HepG2 (cell line): Measurements from ENCODE around the gene KLF6. TPM values are rescaled to one million over a fixed set of nuclear protein-coding genes. Genes with fewer than 3 reads are reported as not detected.

Experiments
- ATF7-NPFF ChIP-seq: sonication (generic); formaldehyde crosslinking; IDR thresholded peaks from 2 replicates; pipeline ENCODE4 v1.8.1; 2023; ENCODE audit warnings: mild to moderate bottlenecking, low read depth, missing genetic modification reagents, moderate library complexity
- DNMT3B ChIP-seq: conservative IDR thresholded peaks from 2 replicates; pipeline ENCODE4 v1.6.1; 2016; ENCODE audit warnings: missing biosample characterization, control low read depth
- FIP1L1 ChIP-seq: fragments of 200-400 bp; formaldehyde crosslinking; IDR thresholded peaks from 2 replicates; pipeline ENCODE4 v1.6.1; 2018; ENCODE audit warnings: low read depth, mild to moderate bottlenecking, low read length, moderate library complexity, borderline replicate concordance; ENCODE audit not compliant: insufficient read depth
- KAT2B ChIP-seq: fragments of 150-350 bp; IDR thresholded peaks from 2 replicates; pipeline ENCODE4 v1.6.1; 2014; ENCODE audit warnings: low read depth, low read length, borderline replicate concordance
- KLF15 ChIP-seq: sonication (generic); formaldehyde crosslinking; IDR thresholded peaks from 2 replicates; pipeline ENCODE4 v1.8.1; 2023; ENCODE audit warnings: borderline replicate concordance, mild to moderate bottlenecking, inconsistent platforms, missing genetic modification reagents, mixed read lengths
- MIER2 ChIP-seq: IDR thresholded peaks from 2 replicates; pipeline ENCODE4 v1.6.1; 2016; ENCODE audit warnings: missing biosample characterization, missing genetic modification reagents
- PBX2 ChIP-seq: IDR thresholded peaks from 2 replicates; pipeline ENCODE4 v1.6.1; 2016; ENCODE audit warnings: control low read depth
- SCMH1 ChIP-seq: sonication (generic); formaldehyde crosslinking; IDR thresholded peaks from 2 replicates; pipeline ENCODE4 v1.9.0; 2021; ENCODE audit warnings: missing genetic modification reagents, mild to moderate bottlenecking, borderline replicate concordance
- SP4 ChIP-seq: sonication (generic); formaldehyde crosslinking; IDR thresholded peaks from 2 replicates; pipeline ENCODE4 v1.8.1; 2023; ENCODE audit warnings: mild to moderate bottlenecking, missing genetic modification reagents
- SP5 ChIP-seq: IDR thresholded peaks from 2 replicates; pipeline ENCODE4 v1.6.1; 2016; ENCODE audit warnings: low read depth, borderline replicate concordance
- TOE1 ChIP-seq: sonication (generic); formaldehyde crosslinking; IDR thresholded peaks from 2 replicates; pipeline ENCODE4 v1.4.0; 2020; ENCODE audit warnings: mild to moderate bottlenecking, missing genetic modification reagents
- U2AF2 ChIP-seq: fragments of 200-400 bp; formaldehyde crosslinking; IDR thresholded peaks from 2 replicates; pipeline ENCODE4 v1.6.1; 2017; ENCODE audit warnings: low read depth, mild to moderate bottlenecking, low read length
- ZFP90 ChIP-seq: sonication (generic); formaldehyde crosslinking; IDR thresholded peaks from 2 replicates; pipeline ENCODE4 v1.8.0; 2022; ENCODE audit warnings: missing genetic modification reagents, mild to moderate bottlenecking, inconsistent platforms, borderline replicate concordance
- ZNF12 ChIP-seq: sonication (generic); formaldehyde crosslinking; IDR thresholded peaks from 2 replicates; pipeline ENCODE4 v1.5.0; 2020; ENCODE audit warnings: missing genetic modification reagents
- ZNF317 ChIP-seq: sonication (generic); formaldehyde crosslinking; IDR thresholded peaks from 2 replicates; pipeline ENCODE4 v1.5.0; 2020; ENCODE audit warnings: mild to moderate bottlenecking, missing genetic modification reagents
- ZNF318 ChIP-seq: sonication (generic); formaldehyde crosslinking; IDR thresholded peaks from 2 replicates; pipeline ENCODE4 v1.4.0; 2020; ENCODE audit warnings: mild to moderate bottlenecking, missing genetic modification reagents
- ZNF350 ChIP-seq: sonication (generic); formaldehyde crosslinking; IDR thresholded peaks from 2 replicates; pipeline ENCODE4 v1.4.0; 2020; ENCODE audit warnings: mild to moderate bottlenecking, low read depth, missing genetic modification reagents, borderline replicate concordance
- ZNF546 ChIP-seq: sonication (generic); formaldehyde crosslinking; conservative IDR thresholded peaks from 2 replicates; pipeline ENCODE4 v1.8.1; 2023; ENCODE audit warnings: mild to moderate bottlenecking, missing genetic modification reagents
- ZNF644 ChIP-seq: IDR thresholded peaks from 2 replicates; pipeline ENCODE4 v1.6.1; 2016; ENCODE audit warnings: low read depth
- ZNF691 ChIP-seq: sonication (generic); formaldehyde crosslinking; IDR thresholded peaks from 2 replicates; pipeline ENCODE4 v1.4.0; 2020; ENCODE audit warnings: missing genetic modification reagents, low read depth, mild to moderate bottlenecking, borderline replicate concordance
- polyA plus RNA-seq, 8 experiments: library from polyadenylated mRNA; depleted of rRNA in 3 of 8; stranded (reverse) in 7 of 8; unstranded in 1 of 8; fragments of >200 nt; fragmentation: Illumina TruSeq in 4 of 8; extraction: Trizol in 4 of 8; gene quantifications; 2 replicates each; pipeline versions ENCODE4 v1.2.1 to v1.2.3, GENCODE V29; 2011 to 2016; ENCODE audit warnings: low read depth in 4 of 8, missing spikeins in 1 of 8, mixed read lengths in 1 of 8; ENCODE audit not compliant: insufficient read depth in 1 of 8
- total RNA-seq, 5 experiments: library from RNA; depleted of rRNA; stranded (reverse); fragments of >200 nt; fragmentation: Illumina TruSeq; extraction: Trizol; gene quantifications; 2 replicates each; pipeline ENCODE4 v1.2.3, GENCODE V29; 2016; ENCODE audit warnings: low read depth in 1 of 5
- TF ChIP-seq, protein P1 (sequence below): sonication (generic); formaldehyde crosslinking; conservative IDR thresholded peaks from 2 replicates; pipeline ENCODE4 v1.4.0; 2020; ENCODE audit warnings: missing genetic modification reagents

KLF6 gene
- total and polyA plus RNA-seq, 2 of the 13 experiments (the other 11 are each of a cell fraction or from before 2014, with no cell fraction given): 27.0 to 71.9 TPM

- no peak for TF ChIP-seq TOE1 (CRISPR knock-in tag)
- TF ChIP-seq, protein P1, sequence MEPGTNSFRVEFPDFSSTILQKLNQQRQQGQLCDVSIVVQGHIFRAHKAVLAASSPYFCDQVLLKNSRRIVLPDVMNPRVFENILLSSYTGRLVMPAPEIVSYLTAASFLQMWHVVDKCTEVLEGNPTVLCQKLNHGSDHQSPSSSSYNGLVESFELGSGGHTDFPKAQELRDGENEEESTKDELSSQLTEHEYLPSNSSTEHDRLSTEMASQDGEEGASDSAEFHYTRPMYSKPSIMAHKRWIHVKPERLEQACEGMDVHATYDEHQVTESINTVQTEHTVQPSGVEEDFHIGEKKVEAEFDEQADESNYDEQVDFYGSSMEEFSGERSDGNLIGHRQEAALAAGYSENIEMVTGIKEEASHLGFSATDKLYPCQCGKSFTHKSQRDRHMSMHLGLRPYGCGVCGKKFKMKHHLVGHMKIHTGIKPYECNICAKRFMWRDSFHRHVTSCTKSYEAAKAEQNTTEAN (CRISPR knock-in tag): no peak
- no peak for TF ChIP-seq PBX2 (CRISPR knock-in tag)
- no peak for TF ChIP-seq KLF15 (CRISPR knock-in tag)
- TF ChIP-seq FIP1L1: no peak
- no peak for TF ChIP-seq SP5 (CRISPR knock-in tag)
- TF ChIP-seq KAT2B: no peak
- no peak for TF ChIP-seq ZNF644 (CRISPR knock-in tag)
- no peak for TF ChIP-seq DNMT3B
- no peak for TF ChIP-seq SP4 (CRISPR knock-in tag)
- no peak for TF ChIP-seq U2AF2
- TF ChIP-seq ZNF546 (CRISPR knock-in tag): no peak
- no peak for TF ChIP-seq ZNF317 (CRISPR knock-in tag)
- no peak for TF ChIP-seq SCMH1 (CRISPR knock-in tag)
- TF ChIP-seq ZNF350 (CRISPR knock-in tag): no peak
- TF ChIP-seq ZFP90: no peak
- TF ChIP-seq ZNF318 (CRISPR knock-in tag): no peak
- TF ChIP-seq ZNF12: no peak
- no peak for TF ChIP-seq ZNF691 (CRISPR knock-in tag)
- TF ChIP-seq MIER2 (CRISPR knock-in tag): no peak
- no peak; the same call in 1 of the 2 replicates for TF ChIP-seq ATF7-NPFF (CRISPR knock-in tag)
Measured at GRCh38 chr10:3825244-3825643, 40.2 kb upstream of the KLF6 start (continued).
